HepG2 (cell line): ENCODE results near the gene PRR36. TPM values are rescaled to one million over a fixed set of nuclear protein-coding genes. Genes with fewer than 3 reads are reported as not detected.

ENCODE experiments used
- CCAR2 ChIP-seq: fragments of 200-400 bp; formaldehyde crosslinking; optimal IDR thresholded peaks from 2 replicates; pipeline ENCODE3; 2018; ENCODE audit warnings: low read depth, mild to moderate bottlenecking, low read length, moderate library complexity
- DMAP1 ChIP-seq: IDR thresholded peaks from 2 replicates; pipeline ENCODE4 v1.6.1; 2016
- HNF4A ChIP-seq: sonication (generic); formaldehyde crosslinking; IDR thresholded peaks from 2 replicates; pipeline ENCODE4 v1.4.0; 2020; ENCODE audit warnings: missing genetic modification reagents
- IRF1 ChIP-seq: sonication (generic); formaldehyde crosslinking; IDR thresholded peaks from 2 replicates; pipeline ENCODE4 v1.4.0; 2020; ENCODE audit warnings: low read depth, mild to moderate bottlenecking, missing genetic modification reagents
- IRX3 ChIP-seq: sonication (generic); formaldehyde crosslinking; IDR thresholded peaks from 2 replicates; pipeline ENCODE4 v1.8.1; 2023; ENCODE audit warnings: mild to moderate bottlenecking, low read depth, missing genetic modification reagents, borderline replicate concordance
- LCORL ChIP-seq, 2 experiments: fragments of 450-650 bp in 1 of 2; sonication (generic) in 1 of 2; formaldehyde crosslinking in 1 of 2; IDR thresholded peaks; 2 replicates each; pipeline versions ENCODE4 v1.5.0 to v1.6.1; 2017 to 2020; ENCODE audit warnings: antibody characterized with exemption in 1 of 2, missing genetic modification reagents in 1 of 2
- PBX3 ChIP-seq: sonication (generic); formaldehyde crosslinking; IDR thresholded peaks from 2 replicates; pipeline ENCODE4 v1.8.1; 2023; ENCODE audit warnings: missing genetic modification reagents, inconsistent platforms, borderline replicate concordance
- POLR2AphosphoS5 ChIP-seq: IDR thresholded peaks from 2 replicates; pipeline ENCODE4 v1.6.1; 2012; ENCODE audit warnings: low read depth, low read length
- PRMT3 ChIP-seq: sonication (generic); formaldehyde crosslinking; IDR thresholded peaks from 2 replicates; pipeline ENCODE4 v1.8.1; 2022; ENCODE audit warnings: low read depth, mild to moderate bottlenecking, moderate library complexity, missing genetic modification reagents, borderline replicate concordance
- RARG ChIP-seq: sonication (generic); formaldehyde crosslinking; IDR thresholded peaks from 2 replicates; pipeline ENCODE4 v1.4.0; 2020; ENCODE audit warnings: low read depth, mild to moderate bottlenecking, missing genetic modification reagents
- RBM22 ChIP-seq: fragments of 200-400 bp; formaldehyde crosslinking; optimal IDR thresholded peaks from 2 replicates; pipeline ENCODE3; 2017; ENCODE audit warnings: mild to moderate bottlenecking, low read length, moderate library complexity
- RELA ChIP-seq: sonication (generic); formaldehyde crosslinking; IDR thresholded peaks from 2 replicates; pipeline ENCODE4 v1.4.0; 2020; ENCODE audit warnings: missing genetic modification reagents
- ZMYM3 ChIP-seq: sonication (generic); formaldehyde crosslinking; IDR thresholded peaks from 2 replicates; pipeline ENCODE4 v1.5.1; 2020; ENCODE audit warnings: mild to moderate bottlenecking, missing genetic modification reagents
- ZNF432 ChIP-seq: sonication (generic); formaldehyde crosslinking; IDR thresholded peaks from 2 replicates; pipeline ENCODE4 v1.5.0; 2020; ENCODE audit warnings: missing genetic modification reagents, mild to moderate bottlenecking, borderline replicate concordance
- polyA plus RNA-seq, 8 experiments: library from polyadenylated mRNA; depleted of rRNA in 3 of 8; stranded (reverse) in 7 of 8; unstranded in 1 of 8; fragments of >200 nt; fragmentation: Illumina TruSeq in 4 of 8; extraction: Trizol in 4 of 8; gene quantifications; 2 replicates each; pipeline versions ENCODE4 v1.2.1 to v1.2.3, GENCODE V29; 2011 to 2016; ENCODE audit warnings: low read depth in 4 of 8, missing spikeins in 1 of 8, mixed read lengths in 1 of 8; ENCODE audit not compliant: insufficient read depth in 1 of 8
- total RNA-seq, 5 experiments: library from RNA; depleted of rRNA; stranded (reverse); fragments of >200 nt; fragmentation: Illumina TruSeq; extraction: Trizol; gene quantifications; 2 replicates each; pipeline ENCODE4 v1.2.3, GENCODE V29; 2016; ENCODE audit warnings: low read depth in 1 of 5
- TF ChIP-seq, protein P1 (sequence below): sonication (generic); formaldehyde crosslinking; conservative IDR thresholded peaks from 2 replicates; pipeline ENCODE4 v1.4.0; 2020; ENCODE audit warnings: mild to moderate bottlenecking, missing genetic modification reagents, moderate library complexity
- TF ChIP-seq, protein P2 (sequence below), 2 experiments: sonication (generic) in 1 of 2; formaldehyde crosslinking in 1 of 2; IDR thresholded peaks; 2 replicates each; pipeline versions ENCODE4 v1.4.0 to v1.6.1; 2016 to 2020; ENCODE audit warnings: borderline replicate concordance in 1 of 2, low read depth in 1 of 2, mild to moderate bottlenecking in 1 of 2, missing genetic modification reagents in 1 of 2
- TF ChIP-seq, protein P3 (sequence below): sonication (generic); formaldehyde crosslinking; IDR thresholded peaks from 2 replicates; pipeline ENCODE4 v1.5.1; 2020; ENCODE audit warnings: mild to moderate bottlenecking, missing genetic modification reagents, borderline replicate concordance

Gene PRR36
- total and polyA plus RNA-seq, 2 of the 13 experiments (the other 11 are each of a cell fraction or from before 2014, with no cell fraction given), result 0.07 to 0.17 TPM

DNA sequence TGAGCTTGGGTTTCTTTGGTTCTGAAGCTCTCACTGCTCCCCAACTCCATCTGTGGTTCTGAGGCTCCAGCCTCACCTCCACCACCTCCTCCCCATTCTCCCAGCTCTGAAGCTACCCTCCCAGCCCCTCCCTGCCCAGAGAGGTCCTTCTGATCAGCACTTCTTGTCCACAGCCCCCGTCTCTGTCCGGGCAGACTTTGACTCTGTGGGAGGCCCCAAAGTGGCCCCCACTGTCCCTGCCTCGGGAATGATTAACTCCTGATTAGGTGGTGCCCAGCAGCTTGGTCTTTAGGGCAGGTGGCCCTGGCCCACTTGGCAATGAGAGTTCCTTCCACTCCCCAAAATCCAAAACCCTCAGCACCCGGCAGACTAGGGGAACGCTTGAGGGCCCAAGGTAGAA, 29.8 kb downstream of the PRR36 start (continued):
- no peak for TF ChIP-seq RBM22
- TF ChIP-seq, protein P1, sequence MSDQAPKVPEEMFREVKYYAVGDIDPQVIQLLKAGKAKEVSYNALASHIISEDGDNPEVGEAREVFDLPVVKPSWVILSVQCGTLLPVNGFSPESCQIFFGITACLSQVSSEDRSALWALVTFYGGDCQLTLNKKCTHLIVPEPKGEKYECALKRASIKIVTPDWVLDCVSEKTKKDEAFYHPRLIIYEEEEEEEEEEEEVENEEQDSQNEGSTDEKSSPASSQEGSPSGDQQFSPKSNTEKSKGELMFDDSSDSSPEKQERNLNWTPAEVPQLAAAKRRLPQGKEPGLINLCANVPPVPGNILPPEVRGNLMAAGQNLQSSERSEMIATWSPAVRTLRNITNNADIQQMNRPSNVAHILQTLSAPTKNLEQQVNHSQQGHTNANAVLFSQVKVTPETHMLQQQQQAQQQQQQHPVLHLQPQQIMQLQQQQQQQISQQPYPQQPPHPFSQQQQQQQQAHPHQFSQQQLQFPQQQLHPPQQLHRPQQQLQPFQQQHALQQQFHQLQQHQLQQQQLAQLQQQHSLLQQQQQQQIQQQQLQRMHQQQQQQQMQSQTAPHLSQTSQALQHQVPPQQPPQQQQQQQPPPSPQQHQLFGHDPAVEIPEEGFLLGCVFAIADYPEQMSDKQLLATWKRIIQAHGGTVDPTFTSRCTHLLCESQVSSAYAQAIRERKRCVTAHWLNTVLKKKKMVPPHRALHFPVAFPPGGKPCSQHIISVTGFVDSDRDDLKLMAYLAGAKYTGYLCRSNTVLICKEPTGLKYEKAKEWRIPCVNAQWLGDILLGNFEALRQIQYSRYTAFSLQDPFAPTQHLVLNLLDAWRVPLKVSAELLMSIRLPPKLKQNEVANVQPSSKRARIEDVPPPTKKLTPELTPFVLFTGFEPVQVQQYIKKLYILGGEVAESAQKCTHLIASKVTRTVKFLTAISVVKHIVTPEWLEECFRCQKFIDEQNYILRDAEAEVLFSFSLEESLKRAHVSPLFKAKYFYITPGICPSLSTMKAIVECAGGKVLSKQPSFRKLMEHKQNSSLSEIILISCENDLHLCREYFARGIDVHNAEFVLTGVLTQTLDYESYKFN (CRISPR knock-in tag), result peak; percentile 61
- TF ChIP-seq DMAP1 (CRISPR knock-in tag), result no peak
- TF ChIP-seq RELA (CRISPR knock-in tag), result no peak
- no peak for TF ChIP-seq PBX3 (CRISPR knock-in tag)
- TF ChIP-seq, protein P2, sequence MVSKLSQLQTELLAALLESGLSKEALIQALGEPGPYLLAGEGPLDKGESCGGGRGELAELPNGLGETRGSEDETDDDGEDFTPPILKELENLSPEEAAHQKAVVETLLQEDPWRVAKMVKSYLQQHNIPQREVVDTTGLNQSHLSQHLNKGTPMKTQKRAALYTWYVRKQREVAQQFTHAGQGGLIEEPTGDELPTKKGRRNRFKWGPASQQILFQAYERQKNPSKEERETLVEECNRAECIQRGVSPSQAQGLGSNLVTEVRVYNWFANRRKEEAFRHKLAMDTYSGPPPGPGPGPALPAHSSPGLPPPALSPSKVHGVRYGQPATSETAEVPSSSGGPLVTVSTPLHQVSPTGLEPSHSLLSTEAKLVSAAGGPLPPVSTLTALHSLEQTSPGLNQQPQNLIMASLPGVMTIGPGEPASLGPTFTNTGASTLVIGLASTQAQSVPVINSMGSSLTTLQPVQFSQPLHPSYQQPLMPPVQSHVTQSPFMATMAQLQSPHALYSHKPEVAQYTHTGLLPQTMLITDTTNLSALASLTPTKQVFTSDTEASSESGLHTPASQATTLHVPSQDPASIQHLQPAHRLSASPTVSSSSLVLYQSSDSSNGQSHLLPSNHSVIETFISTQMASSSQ (IDR thresholded peaks at IDR 0.05; ENCODE audit: low read depth), result peak; percentile 74
- TF ChIP-seq, protein P2 (CRISPR knock-in tag; IDR thresholded peaks at IDR 0.05; ENCODE audit: borderline replicate concordance), result no peak
- no peak for TF ChIP-seq IRX3 (CRISPR knock-in tag)
- no peak for TF ChIP-seq ZMYM3
- TF ChIP-seq HNF4A (CRISPR knock-in tag), result peak; percentile 61
- TF ChIP-seq ZNF432, result no peak
- no peak for TF ChIP-seq PRMT3 (CRISPR knock-in tag)
- no peak for TF ChIP-seq CCAR2
- no peak for TF ChIP-seq IRF1 (CRISPR knock-in tag)
- no peak for TF ChIP-seq LCORL (IDR thresholded peaks at IDR 0.05)
- peak; percentile 16; the same call in 1 of the 2 replicates for TF ChIP-seq LCORL (CRISPR knock-in tag; IDR thresholded peaks at IDR 0.05)
- TF ChIP-seq, protein P3, sequence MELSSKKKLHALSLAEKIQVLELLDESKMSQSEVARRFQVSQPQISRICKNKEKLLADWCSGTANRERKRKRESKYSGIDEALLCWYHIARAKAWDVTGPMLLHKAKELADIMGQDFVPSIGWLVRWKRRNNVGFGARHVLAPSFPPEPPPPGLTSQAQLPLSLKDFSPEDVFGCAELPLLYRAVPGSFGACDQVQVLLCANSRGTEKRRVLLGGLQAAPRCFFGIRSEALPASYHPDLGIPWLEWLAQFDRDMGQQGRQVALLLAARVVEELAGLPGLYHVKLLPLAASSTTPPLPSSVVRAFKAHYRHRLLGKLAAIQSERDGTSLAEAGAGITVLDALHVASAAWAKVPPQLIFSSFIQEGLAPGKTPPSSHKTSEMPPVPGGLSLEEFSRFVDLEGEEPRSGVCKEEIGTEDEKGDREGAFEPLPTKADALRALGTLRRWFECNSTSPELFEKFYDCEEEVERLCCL, result no peak
- TF ChIP-seq POLR2AphosphoS5, result no peak
- no peak for TF ChIP-seq RARG
